Panc1 (cell line): ENCODE measurements around the gene NFATC1.

ENCODE experiments used
- POLR2AphosphoS5 ChIP-seq: IDR thresholded peaks from 2 replicates; pipeline ENCODE4 v1.6.1; 2012; ENCODE audit warnings: mild to moderate bottlenecking, low read depth, low read length, moderate library complexity
- REST ChIP-seq, 2 experiments: IDR thresholded peaks; 2 replicates each; pipeline ENCODE4 v1.6.1; 2011 to 2012; ENCODE audit warnings: low read depth in 2 of 2, control low read depth in 1 of 2, low read length in 1 of 2, mild to moderate bottlenecking in 1 of 2, moderate library complexity in 1 of 2; ENCODE audit not compliant: insufficient read depth in 1 of 2
- SIN3A ChIP-seq: IDR thresholded peaks from 2 replicates; pipeline ENCODE4 v1.6.1; 2012; ENCODE audit warnings: low read depth, mild to moderate bottlenecking, low read length, moderate library complexity, borderline replicate concordance; ENCODE audit not compliant: insufficient read depth
- TCF7L2 ChIP-seq: IDR thresholded peaks from 2 replicates; pipeline ENCODE4 v1.6.1; 2011; ENCODE audit warnings: mild to moderate bottlenecking, low read depth, low read length, inconsistent platforms
- TF ChIP-seq, protein P1 (sequence below): fragments of 450-650 bp; IDR thresholded peaks from 2 replicates; pipeline ENCODE4 v1.5.1; 2017; ENCODE audit warnings: mild to moderate bottlenecking

- no peak for TF ChIP-seq POLR2AphosphoS5
- TF ChIP-seq, protein P1, sequence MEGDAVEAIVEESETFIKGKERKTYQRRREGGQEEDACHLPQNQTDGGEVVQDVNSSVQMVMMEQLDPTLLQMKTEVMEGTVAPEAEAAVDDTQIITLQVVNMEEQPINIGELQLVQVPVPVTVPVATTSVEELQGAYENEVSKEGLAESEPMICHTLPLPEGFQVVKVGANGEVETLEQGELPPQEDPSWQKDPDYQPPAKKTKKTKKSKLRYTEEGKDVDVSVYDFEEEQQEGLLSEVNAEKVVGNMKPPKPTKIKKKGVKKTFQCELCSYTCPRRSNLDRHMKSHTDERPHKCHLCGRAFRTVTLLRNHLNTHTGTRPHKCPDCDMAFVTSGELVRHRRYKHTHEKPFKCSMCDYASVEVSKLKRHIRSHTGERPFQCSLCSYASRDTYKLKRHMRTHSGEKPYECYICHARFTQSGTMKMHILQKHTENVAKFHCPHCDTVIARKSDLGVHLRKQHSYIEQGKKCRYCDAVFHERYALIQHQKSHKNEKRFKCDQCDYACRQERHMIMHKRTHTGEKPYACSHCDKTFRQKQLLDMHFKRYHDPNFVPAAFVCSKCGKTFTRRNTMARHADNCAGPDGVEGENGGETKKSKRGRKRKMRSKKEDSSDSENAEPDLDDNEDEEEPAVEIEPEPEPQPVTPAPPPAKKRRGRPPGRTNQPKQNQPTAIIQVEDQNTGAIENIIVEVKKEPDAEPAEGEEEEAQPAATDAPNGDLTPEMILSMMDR = no peak
- TF ChIP-seq SIN3A = no peak
- no peak for TF ChIP-seq TCF7L2
- no peak for TF ChIP-seq REST (IDR thresholded peaks at IDR 0.05; ENCODE audit: insufficient read depth in 1 of 2, low read depth in 2 of 2, low read length in 1 of 2)
Observed at GRCh38 chr18:79354350-79354749, 41.4 kb upstream of the NFATC1 start.
